ENCODE results near the gene NBPF11.
"Not testable (repeated sequence)": the region's sequence is repeated elsewhere in the genome, so short reads cannot be mapped to it uniquely, and the experiment has no call there.

NBPF11 gene

GRCh38 chr1:148151911-148152656 lies at the start of gene NBPF11:
TSS of gene NBPF11 (minus strand) at chr1:148152281. CDS start at chr1:148127003, 25,278 bp downstream.
- not testable (repeated sequence) for FAIRE-seq; DNase-seq (ENCODE audit: insufficient read length, low spot score)

- DNase-seq (ENCODE audit: insufficient read length, low spot score); FAIRE-seq: not testable (repeated sequence)
Observed at GRCh38 chr1:148197396-148197795, 45.3 kb upstream of the NBPF11 start.

GRCh38 chr1:148196949-148197348 lies 44.9 kb upstream of the NBPF11 start:
- FAIRE-seq; DNase-seq (ENCODE audit: insufficient read length, low spot score): not testable (repeated sequence)

GRCh38 chr1:148195115-148195514 lies 43.0 kb upstream of the NBPF11 start:
- not testable (repeated sequence) for DNase-seq (ENCODE audit: insufficient read length, low spot score); FAIRE-seq

GRCh38 chr1:148188768-148189167 lies 36.7 kb upstream of the NBPF11 start:
- not testable (repeated sequence) for DNase-seq (ENCODE audit: insufficient read length, low spot score); FAIRE-seq

GRCh38 chr1:148178682-148179081 lies 26.6 kb upstream of the NBPF11 start:
- FAIRE-seq; DNase-seq (ENCODE audit: insufficient read length, low spot score): not testable (repeated sequence)

- DNase-seq (ENCODE audit: insufficient read length, low spot score); FAIRE-seq: not testable (repeated sequence)
Observed at GRCh38 chr1:148175414-148175813, 23.3 kb upstream of the NBPF11 start.

GRCh38 chr1:148171995-148172394 lies 19.9 kb upstream of the NBPF11 start:
- FAIRE-seq; DNase-seq (ENCODE audit: insufficient read length, low spot score): not testable (repeated sequence)

- DNase-seq (ENCODE audit: insufficient read length, low spot score) (no peak), FAIRE-seq (no peak)
Observed at GRCh38 chr1:148166558-148167492, 14.7 kb upstream of the NBPF11 start.

GRCh38 chr1:148162363-148162762 lies 10.3 kb upstream of the NBPF11 start:
- no peak for DNase-seq (ENCODE audit: insufficient read length, low spot score)
- FAIRE-seq, result no peak

GRCh38 chr1:148161053-148161901 lies 9.2 kb upstream of the NBPF11 start:
- DNase-seq (ENCODE audit: insufficient read length, low spot score), result no peak

GRCh38 chr1:148160343-148161052 lies 8.4 kb upstream of the NBPF11 start:
- no peak for DNase-seq (ENCODE audit: insufficient read length, low spot score)
- no peak for FAIRE-seq

More at GRCh38 chr1:148161053-148161901, 9.2 kb upstream of the NBPF11 start:
- FAIRE-seq, result no peak

- FAIRE-seq (no peak), DNase-seq (ENCODE audit: insufficient read length, low spot score) (no peak)
Observed at GRCh38 chr1:148160048-148160342, 7.9 kb upstream of the NBPF11 start.

- FAIRE-seq, result no peak
- no peak for DNase-seq (ENCODE audit: insufficient read length, low spot score)
Observed at GRCh38 chr1:148158341-148159003, 6.4 kb upstream of the NBPF11 start.

- FAIRE-seq; DNase-seq (ENCODE audit: insufficient read length, low spot score): not testable (repeated sequence)
Observed at GRCh38 chr1:148157803-148158202, 5.7 kb upstream of the NBPF11 start.

GRCh38 chr1:148155494-148156275 lies 3.6 kb upstream of the NBPF11 start:
- FAIRE-seq; DNase-seq (ENCODE audit: insufficient read length, low spot score): not testable (repeated sequence)

GRCh38 chr1:148152795-148153194 lies 714 bp upstream of the NBPF11 start:
- not testable (repeated sequence) for DNase-seq (ENCODE audit: insufficient read length, low spot score); FAIRE-seq

- not testable (repeated sequence) for FAIRE-seq; DNase-seq (ENCODE audit: insufficient read length, low spot score)
Observed at GRCh38 chr1:148151371-148151819, 686 bp downstream of the NBPF11 start.

All from HTR-8/SVneo (cell line).